WTC11 (cell line): ENCODE results near the gene TNIP2.

Experiments used
- AR ChIP-seq: fragments of 250-450 bp; sonication (Bioruptor Pico); IDR thresholded peaks from 2 replicates; pipeline ENCODE4 v1.9.0; 2021; ENCODE audit warnings: mild to moderate bottlenecking
- CTCF ChIP-seq: fragments of 200-600 bp; IDR thresholded peaks from 2 replicates; pipeline ENCODE4 v1.8.0; 2022; ENCODE audit warnings: antibody characterized with exemption
- E2F5 ChIP-seq: sonication (generic); formaldehyde crosslinking; IDR thresholded peaks from 2 replicates; pipeline ENCODE4 v1.8.1; 2022; ENCODE audit warnings: mild to moderate bottlenecking, moderate library complexity, missing genetic modification reagents
- FOXJ3 ChIP-seq: sonication (generic); formaldehyde crosslinking; IDR thresholded peaks from 2 replicates; pipeline ENCODE4 v1.9.0; 2021; ENCODE audit warnings: missing genetic modification reagents, mild to moderate bottlenecking, borderline replicate concordance
- HMGXB4 ChIP-seq: sonication (generic); formaldehyde crosslinking; IDR thresholded peaks from 2 replicates; pipeline ENCODE4 v1.8.1; 2023; ENCODE audit warnings: mild to moderate bottlenecking, moderate library complexity, missing genetic modification reagents
- KAT7 ChIP-seq: sonication (generic); formaldehyde crosslinking; IDR thresholded peaks from 2 replicates; pipeline ENCODE4 v1.8.1; 2023; ENCODE audit warnings: missing genetic modification reagents, mild to moderate bottlenecking, borderline replicate concordance
- NFE2L1 ChIP-seq: sonication (generic); formaldehyde crosslinking; IDR thresholded peaks from 2 replicates; pipeline ENCODE4 v1.8.1; 2023; ENCODE audit warnings: missing genetic modification reagents
- TP53 ChIP-seq: sonication (generic); formaldehyde crosslinking; IDR thresholded peaks from 2 replicates; pipeline ENCODE4 v1.8.1; 2023; ENCODE audit warnings: mild to moderate bottlenecking, missing genetic modification reagents

GRCh38 chr4:2728806-2729532 lies 27.2 kb downstream of the TNIP2 start:
- TF ChIP-seq E2F5 (CRISPR knock-in tag) (no peak), AR (CRISPR knock-in tag) (no peak), FOXJ3 (CRISPR knock-in tag) (no peak), CTCF (no peak), KAT7 (CRISPR knock-in tag) (no peak), NFE2L1 (CRISPR knock-in tag) (no peak), TP53 (CRISPR knock-in tag) (no peak), HMGXB4 (CRISPR knock-in tag) (no peak)
